Neutrophil (primary cell): ENCODE results near the gene RBM10.

Source experiments
- H3K27ac ChIP-seq: fragments of 200-600 bp; sonication (generic); 2 replicates; pipeline ENCODE4 v1.5.1; 2016; ENCODE audit warnings: mild to moderate bottlenecking, moderate library complexity
- H3K27me3 ChIP-seq: fragments of 200-600 bp; sonication (generic); 2 replicates; pipeline ENCODE4 v1.6.0; 2016; ENCODE audit warnings: mild to moderate bottlenecking
- H3K36me3 ChIP-seq: fragments of 200-600 bp; sonication (generic); 2 replicates; pipeline ENCODE4 v1.5.1; 2017
- H3K4me1 ChIP-seq, 2 experiments: fragments of 200-600 bp in 1 of 2; sonication (generic) in 1 of 2; 1 replicate in 1 of 2; 2 replicates in 1 of 2; pipeline versions ENCODE4 v1.5.1 to v1.6.1; 2013 to 2016; ENCODE audit warnings: low read depth in 1 of 2, low read length in 1 of 2, mild to moderate bottlenecking in 1 of 2, moderate library complexity in 1 of 2; ENCODE audit not compliant: control insufficient read depth in 1 of 2, insufficient read depth in 1 of 2
- H3K4me3 ChIP-seq, 2 experiments: fragments of 200-600 bp in 1 of 2; sonication (generic) in 1 of 2; 1 replicate in 1 of 2; 2 replicates in 1 of 2; pipeline ENCODE4 v1.5.1; 2013 to 2016; ENCODE audit warnings: low read depth in 1 of 2, low read length in 1 of 2, mild to moderate bottlenecking in 1 of 2, moderate library complexity in 1 of 2
- H3K9me3 ChIP-seq: fragments of 200-600 bp; sonication (generic); 2 replicates; pipeline ENCODE4 v1.5.1; 2016
- CTCF ChIP-seq: fragments of 200-600 bp; sonication (generic); IDR thresholded peaks from 2 replicates; pipeline ENCODE4 v1.5.1; 2016; ENCODE audit warnings: antibody characterized with exemption

RBM10 gene

GRCh38 chrX:47199286-47199685 is 54.3 kb downstream of the RBM10 start:
- H3K27ac ChIP-seq = no peak overlapping the region

GRCh38 chrX:47200385-47201150 is 55.5 kb downstream of the RBM10 start:
- H3K36me3 ChIP-seq = peaks cover 78% of the 10 kb centered on the region
- H3K9me3 ChIP-seq = no peaks in the 10 kb centered on the region
- no peak for TF ChIP-seq CTCF
- H3K4me1 ChIP-seq = peaks cover 13 to 19% of the 10 kb centered on the region in 2 experiments
- no peak overlapping the region for H3K27ac ChIP-seq
- no peak overlapping the region for H3K4me3 ChIP-seq
- H3K27me3 ChIP-seq = no peaks in the 10 kb centered on the region

More at GRCh38 chrX:47199286-47199685, 54.3 kb downstream of the RBM10 start:
- no peak for TF ChIP-seq CTCF
- H3K36me3 ChIP-seq = peaks cover 65% of the 10 kb centered on the region
- H3K27me3 ChIP-seq = no peaks in the 10 kb centered on the region
- no peaks in the 10 kb centered on the region for H3K9me3 ChIP-seq
- no peak overlapping the region for H3K4me3 ChIP-seq
- H3K4me1 ChIP-seq = peaks cover 24 to 32% of the 10 kb centered on the region in 2 experiments

- peaks cover 84% of the 10 kb centered on the region for H3K36me3 ChIP-seq
- TF ChIP-seq CTCF = no peak
- no peak overlapping the region for H3K4me3 ChIP-seq
- H3K27ac ChIP-seq = no peak overlapping the region
- peaks cover 4 to 10% of the 10 kb centered on the region in 2 experiments for H3K4me1 ChIP-seq
- H3K9me3 ChIP-seq = no peaks in the 10 kb centered on the region
- H3K27me3 ChIP-seq = no peaks in the 10 kb centered on the region
Observed at GRCh38 chrX:47201345-47201944, 56.4 kb downstream of the RBM10 start.

- no peak for TF ChIP-seq CTCF
- Histone ChIP-seq H3K27ac (no peak overlapping the region), H3K27me3 (no peaks in the 10 kb centered on the region), H3K4me1 (peaks cover 0 to 2% of the 10 kb centered on the region in 2 experiments), H3K36me3 (peaks cover 91% of the 10 kb centered on the region), H3K9me3 (no peaks in the 10 kb centered on the region), H3K4me3 (no peak overlapping the region)
Observed at GRCh38 chrX:47202316-47202715, 57.3 kb downstream of the RBM10 start.

GRCh38 chrX:47202877-47203276 is 57.9 kb downstream of the RBM10 start:
- Histone ChIP-seq H3K27ac (no peak overlapping the region), H3K36me3 (peaks cover 95% of the 10 kb centered on the region), H3K27me3 (no peaks in the 10 kb centered on the region), H3K4me3 (no peak overlapping the region), H3K4me1 (no peaks in the 10 kb centered on the region), H3K9me3 (no peaks in the 10 kb centered on the region)
- no peak for TF ChIP-seq CTCF
